Measurements from ENCODE around the gene ADAT1.

GRCh38 chr16:75647112-75647491 is 24.0 kb upstream of the ADAT1 start:
- TF ChIP-seq, protein P1, sequence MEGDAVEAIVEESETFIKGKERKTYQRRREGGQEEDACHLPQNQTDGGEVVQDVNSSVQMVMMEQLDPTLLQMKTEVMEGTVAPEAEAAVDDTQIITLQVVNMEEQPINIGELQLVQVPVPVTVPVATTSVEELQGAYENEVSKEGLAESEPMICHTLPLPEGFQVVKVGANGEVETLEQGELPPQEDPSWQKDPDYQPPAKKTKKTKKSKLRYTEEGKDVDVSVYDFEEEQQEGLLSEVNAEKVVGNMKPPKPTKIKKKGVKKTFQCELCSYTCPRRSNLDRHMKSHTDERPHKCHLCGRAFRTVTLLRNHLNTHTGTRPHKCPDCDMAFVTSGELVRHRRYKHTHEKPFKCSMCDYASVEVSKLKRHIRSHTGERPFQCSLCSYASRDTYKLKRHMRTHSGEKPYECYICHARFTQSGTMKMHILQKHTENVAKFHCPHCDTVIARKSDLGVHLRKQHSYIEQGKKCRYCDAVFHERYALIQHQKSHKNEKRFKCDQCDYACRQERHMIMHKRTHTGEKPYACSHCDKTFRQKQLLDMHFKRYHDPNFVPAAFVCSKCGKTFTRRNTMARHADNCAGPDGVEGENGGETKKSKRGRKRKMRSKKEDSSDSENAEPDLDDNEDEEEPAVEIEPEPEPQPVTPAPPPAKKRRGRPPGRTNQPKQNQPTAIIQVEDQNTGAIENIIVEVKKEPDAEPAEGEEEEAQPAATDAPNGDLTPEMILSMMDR (CRISPR knock-in tag; IDR thresholded peaks at IDR 0.05) = no peak
- TF ChIP-seq EP300 (IDR thresholded peaks at IDR 0.05; ENCODE audit: low read depth in 2 of 2, low read length in 2 of 2) (no peak), EP300 (CRISPR knock-in tag; IDR thresholded peaks at IDR 0.05; ENCODE audit: borderline replicate concordance) (no peak), ZFP1 (CRISPR knock-in tag; IDR thresholded peaks at IDR 0.05) (no peak), ZSCAN12 (CRISPR knock-in tag; IDR thresholded peaks at IDR 0.05) (no peak)
